ENCODE results near the gene KMT2B. TPM values are rescaled to one million over a fixed set of nuclear protein-coding genes. Genes with fewer than 3 reads are reported as not detected.

Gene KMT2B
- total and polyA plus RNA-seq, 9 of the 15 experiments (the other 6 are each of a cell fraction or from before 2014, with no cell fraction given): 0.63 to 43.9 (median 8.1) TPM

DNA sequence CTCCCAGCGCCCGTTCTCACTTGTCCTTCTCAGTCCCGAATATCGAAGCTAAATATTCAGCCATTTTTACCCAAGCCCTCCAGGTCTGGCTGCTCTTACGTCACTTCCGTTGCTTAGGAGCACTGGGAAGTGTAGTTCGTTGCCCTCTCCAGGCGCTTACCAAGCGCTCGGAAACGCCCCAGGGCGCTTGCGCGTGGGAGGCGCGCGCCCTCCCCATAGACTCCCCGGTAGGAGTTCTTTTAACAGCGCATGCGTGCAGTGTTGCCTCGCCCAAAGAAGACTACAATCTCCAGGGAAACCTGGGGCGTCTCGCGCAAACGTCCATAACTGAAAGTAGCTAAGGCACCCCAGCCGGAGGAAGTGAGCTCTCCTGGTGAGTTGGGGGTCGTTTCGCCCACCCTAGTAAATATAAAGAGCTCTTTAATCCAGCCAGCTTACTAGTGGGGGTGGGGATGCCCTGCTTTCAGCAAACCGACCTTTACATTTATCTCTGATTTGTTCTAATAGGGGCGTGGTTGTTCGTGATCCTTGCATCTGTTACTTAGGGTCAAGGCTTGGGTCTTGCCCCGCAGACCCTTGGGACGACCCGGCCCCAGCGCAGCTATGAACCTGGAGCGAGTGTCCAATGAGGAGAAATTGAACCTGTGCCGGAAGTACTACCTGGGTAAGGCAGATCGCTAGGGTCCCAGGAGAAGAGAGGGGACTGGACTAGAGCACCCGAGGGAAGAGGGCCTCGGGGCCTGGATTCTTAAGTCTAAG, 27.7 kb downstream of the KMT2B start, which contains the start of the genes PSENEN and U2AF1L4 (continued):
- TF ChIP-seq, protein P1, sequence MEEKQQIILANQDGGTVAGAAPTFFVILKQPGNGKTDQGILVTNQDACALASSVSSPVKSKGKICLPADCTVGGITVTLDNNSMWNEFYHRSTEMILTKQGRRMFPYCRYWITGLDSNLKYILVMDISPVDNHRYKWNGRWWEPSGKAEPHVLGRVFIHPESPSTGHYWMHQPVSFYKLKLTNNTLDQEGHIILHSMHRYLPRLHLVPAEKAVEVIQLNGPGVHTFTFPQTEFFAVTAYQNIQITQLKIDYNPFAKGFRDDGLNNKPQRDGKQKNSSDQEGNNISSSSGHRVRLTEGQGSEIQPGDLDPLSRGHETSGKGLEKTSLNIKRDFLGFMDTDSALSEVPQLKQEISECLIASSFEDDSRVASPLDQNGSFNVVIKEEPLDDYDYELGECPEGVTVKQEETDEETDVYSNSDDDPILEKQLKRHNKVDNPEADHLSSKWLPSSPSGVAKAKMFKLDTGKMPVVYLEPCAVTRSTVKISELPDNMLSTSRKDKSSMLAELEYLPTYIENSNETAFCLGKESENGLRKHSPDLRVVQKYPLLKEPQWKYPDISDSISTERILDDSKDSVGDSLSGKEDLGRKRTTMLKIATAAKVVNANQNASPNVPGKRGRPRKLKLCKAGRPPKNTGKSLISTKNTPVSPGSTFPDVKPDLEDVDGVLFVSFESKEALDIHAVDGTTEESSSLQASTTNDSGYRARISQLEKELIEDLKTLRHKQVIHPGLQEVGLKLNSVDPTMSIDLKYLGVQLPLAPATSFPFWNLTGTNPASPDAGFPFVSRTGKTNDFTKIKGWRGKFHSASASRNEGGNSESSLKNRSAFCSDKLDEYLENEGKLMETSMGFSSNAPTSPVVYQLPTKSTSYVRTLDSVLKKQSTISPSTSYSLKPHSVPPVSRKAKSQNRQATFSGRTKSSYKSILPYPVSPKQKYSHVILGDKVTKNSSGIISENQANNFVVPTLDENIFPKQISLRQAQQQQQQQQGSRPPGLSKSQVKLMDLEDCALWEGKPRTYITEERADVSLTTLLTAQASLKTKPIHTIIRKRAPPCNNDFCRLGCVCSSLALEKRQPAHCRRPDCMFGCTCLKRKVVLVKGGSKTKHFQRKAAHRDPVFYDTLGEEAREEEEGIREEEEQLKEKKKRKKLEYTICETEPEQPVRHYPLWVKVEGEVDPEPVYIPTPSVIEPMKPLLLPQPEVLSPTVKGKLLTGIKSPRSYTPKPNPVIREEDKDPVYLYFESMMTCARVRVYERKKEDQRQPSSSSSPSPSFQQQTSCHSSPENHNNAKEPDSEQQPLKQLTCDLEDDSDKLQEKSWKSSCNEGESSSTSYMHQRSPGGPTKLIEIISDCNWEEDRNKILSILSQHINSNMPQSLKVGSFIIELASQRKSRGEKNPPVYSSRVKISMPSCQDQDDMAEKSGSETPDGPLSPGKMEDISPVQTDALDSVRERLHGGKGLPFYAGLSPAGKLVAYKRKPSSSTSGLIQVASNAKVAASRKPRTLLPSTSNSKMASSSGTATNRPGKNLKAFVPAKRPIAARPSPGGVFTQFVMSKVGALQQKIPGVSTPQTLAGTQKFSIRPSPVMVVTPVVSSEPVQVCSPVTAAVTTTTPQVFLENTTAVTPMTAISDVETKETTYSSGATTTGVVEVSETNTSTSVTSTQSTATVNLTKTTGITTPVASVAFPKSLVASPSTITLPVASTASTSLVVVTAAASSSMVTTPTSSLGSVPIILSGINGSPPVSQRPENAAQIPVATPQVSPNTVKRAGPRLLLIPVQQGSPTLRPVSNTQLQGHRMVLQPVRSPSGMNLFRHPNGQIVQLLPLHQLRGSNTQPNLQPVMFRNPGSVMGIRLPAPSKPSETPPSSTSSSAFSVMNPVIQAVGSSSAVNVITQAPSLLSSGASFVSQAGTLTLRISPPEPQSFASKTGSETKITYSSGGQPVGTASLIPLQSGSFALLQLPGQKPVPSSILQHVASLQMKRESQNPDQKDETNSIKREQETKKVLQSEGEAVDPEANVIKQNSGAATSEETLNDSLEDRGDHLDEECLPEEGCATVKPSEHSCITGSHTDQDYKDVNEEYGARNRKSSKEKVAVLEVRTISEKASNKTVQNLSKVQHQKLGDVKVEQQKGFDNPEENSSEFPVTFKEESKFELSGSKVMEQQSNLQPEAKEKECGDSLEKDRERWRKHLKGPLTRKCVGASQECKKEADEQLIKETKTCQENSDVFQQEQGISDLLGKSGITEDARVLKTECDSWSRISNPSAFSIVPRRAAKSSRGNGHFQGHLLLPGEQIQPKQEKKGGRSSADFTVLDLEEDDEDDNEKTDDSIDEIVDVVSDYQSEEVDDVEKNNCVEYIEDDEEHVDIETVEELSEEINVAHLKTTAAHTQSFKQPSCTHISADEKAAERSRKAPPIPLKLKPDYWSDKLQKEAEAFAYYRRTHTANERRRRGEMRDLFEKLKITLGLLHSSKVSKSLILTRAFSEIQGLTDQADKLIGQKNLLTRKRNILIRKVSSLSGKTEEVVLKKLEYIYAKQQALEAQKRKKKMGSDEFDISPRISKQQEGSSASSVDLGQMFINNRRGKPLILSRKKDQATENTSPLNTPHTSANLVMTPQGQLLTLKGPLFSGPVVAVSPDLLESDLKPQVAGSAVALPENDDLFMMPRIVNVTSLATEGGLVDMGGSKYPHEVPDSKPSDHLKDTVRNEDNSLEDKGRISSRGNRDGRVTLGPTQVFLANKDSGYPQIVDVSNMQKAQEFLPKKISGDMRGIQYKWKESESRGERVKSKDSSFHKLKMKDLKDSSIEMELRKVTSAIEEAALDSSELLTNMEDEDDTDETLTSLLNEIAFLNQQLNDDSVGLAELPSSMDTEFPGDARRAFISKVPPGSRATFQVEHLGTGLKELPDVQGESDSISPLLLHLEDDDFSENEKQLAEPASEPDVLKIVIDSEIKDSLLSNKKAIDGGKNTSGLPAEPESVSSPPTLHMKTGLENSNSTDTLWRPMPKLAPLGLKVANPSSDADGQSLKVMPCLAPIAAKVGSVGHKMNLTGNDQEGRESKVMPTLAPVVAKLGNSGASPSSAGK (IDR thresholded peaks at IDR 0.05): no peak
- TF ChIP-seq NR2C1 (IDR thresholded peaks at IDR 0.05) (peak; percentile 49), NR2C1 (tag; IDR thresholded peaks at IDR 0.05) (peak; percentile 54; the same call in 1 of the 2 replicates), SMARCC2 (IDR thresholded peaks at IDR 0.05; ENCODE audit: low read depth) (no peak), ZNF143 (CRISPR knock-in tag; IDR thresholded peaks at IDR 0.05) (peak; percentile 87), ETV1 (tag; conservative IDR thresholded peaks at IDR 0.05; ENCODE audit: low read depth) (peak; percentile 75), THRB (CRISPR knock-in tag; conservative IDR thresholded peaks at IDR 0.05) (no peak), ZSCAN32 (CRISPR knock-in tag; IDR thresholded peaks at IDR 0.05) (no peak), DLX4 (CRISPR knock-in tag; IDR thresholded peaks at IDR 0.05) (no peak), FOXK1 (CRISPR knock-in tag; IDR thresholded peaks at IDR 0.05; ENCODE audit: borderline replicate concordance) (0 out of 2 replicates have a peak, but pooled peaks have one; percentile 24), ZNF79 (CRISPR knock-in tag; IDR thresholded peaks at IDR 0.05; ENCODE audit: low read depth) (no peak)
- TF ChIP-seq, protein P2, sequence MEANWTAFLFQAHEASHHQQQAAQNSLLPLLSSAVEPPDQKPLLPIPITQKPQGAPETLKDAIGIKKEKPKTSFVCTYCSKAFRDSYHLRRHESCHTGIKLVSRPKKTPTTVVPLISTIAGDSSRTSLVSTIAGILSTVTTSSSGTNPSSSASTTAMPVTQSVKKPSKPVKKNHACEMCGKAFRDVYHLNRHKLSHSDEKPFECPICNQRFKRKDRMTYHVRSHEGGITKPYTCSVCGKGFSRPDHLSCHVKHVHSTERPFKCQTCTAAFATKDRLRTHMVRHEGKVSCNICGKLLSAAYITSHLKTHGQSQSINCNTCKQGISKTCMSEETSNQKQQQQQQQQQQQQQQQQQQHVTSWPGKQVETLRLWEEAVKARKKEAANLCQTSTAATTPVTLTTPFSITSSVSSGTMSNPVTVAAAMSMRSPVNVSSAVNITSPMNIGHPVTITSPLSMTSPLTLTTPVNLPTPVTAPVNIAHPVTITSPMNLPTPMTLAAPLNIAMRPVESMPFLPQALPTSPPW (CRISPR knock-in tag; IDR thresholded peaks at IDR 0.05): peak; percentile 88

All from K562 (cell line).